HUES6 (cell line): ENCODE results near the gene COL4A1.

Experiments used
- H3K27ac ChIP-seq: 2 replicates; pipeline ENCODE4 v1.7.0; 2013; ENCODE audit warnings: low read depth, mild to moderate bottlenecking, low read length, inconsistent platforms
- H3K27me3 ChIP-seq: 2 replicates; pipeline ENCODE4 v1.6.1; 2013; ENCODE audit warnings: low read length; ENCODE audit not compliant: control insufficient read depth, insufficient read depth
- H3K36me3 ChIP-seq: 2 replicates; pipeline ENCODE4 v1.6.1; 2013; ENCODE audit warnings: low read length; ENCODE audit not compliant: control insufficient read depth, insufficient read depth
- H3K4me1 ChIP-seq: 2 replicates; pipeline ENCODE4 v1.6.1; 2013; ENCODE audit warnings: low read length; ENCODE audit not compliant: control insufficient read depth, insufficient read depth
- H3K4me3 ChIP-seq: 2 replicates; pipeline ENCODE4 v1.5.1; 2013; ENCODE audit warnings: low read depth, low read length
- H3K9ac ChIP-seq: one replicate; pipeline ENCODE4 v1.6.1; 2013; ENCODE audit warnings: mild to moderate bottlenecking, low read length
- H3K9me3 ChIP-seq: 2 replicates; pipeline ENCODE4 v1.6.1; 2013; ENCODE audit warnings: low read depth, low read length; ENCODE audit not compliant: control insufficient read depth, insufficient read depth

The COL4A1 gene

DNA sequence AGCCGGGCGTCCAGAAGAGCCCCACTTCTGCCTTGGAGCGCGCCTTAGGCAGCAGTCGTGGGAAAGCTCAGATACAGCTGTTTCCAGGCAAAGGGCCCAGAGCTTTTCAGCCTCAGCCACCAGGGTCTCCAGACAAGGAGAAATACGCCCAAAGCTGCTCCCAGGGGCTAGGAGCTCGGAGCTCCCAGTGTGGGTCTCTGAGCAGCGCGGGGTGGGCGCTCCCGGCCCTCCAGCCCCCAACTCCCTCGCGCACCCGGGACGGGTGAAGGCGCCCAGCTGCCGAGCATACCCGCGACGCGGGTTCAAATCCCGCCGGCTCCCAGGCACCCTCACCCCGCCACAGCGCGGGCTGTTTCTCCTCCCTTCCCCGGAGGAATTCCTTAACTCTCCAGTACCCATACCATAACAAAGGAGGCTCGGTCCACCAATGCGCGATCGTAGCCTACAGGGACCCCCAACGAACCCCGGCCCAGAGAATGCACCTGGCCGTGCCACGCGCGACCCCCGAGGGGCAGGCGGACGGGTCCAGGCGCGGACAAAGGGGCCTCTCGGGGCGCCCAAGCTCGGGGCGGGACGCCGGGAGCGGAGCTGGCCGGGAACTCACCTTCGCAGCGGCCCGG, 507 bp downstream of the COL4A1 start:
- H3K27ac ChIP-seq: peak overlapping the region; percentile 86
- peaks cover 8% of the 10 kb centered on the region for H3K36me3 ChIP-seq
- peaks cover 7% of the 10 kb centered on the region; the same call in 1 of the 2 replicates for H3K27me3 ChIP-seq
- peak overlapping the region; percentile 92 for H3K4me3 ChIP-seq
- H3K9me3 ChIP-seq: no peaks in the 10 kb centered on the region
- peaks cover 39% of the 10 kb centered on the region for H3K4me1 ChIP-seq
- H3K9ac ChIP-seq: peak overlapping the region; percentile 93

GRCh38 chr13:110305949-110306339, 1.0 kb downstream of the COL4A1 start:
- no peak overlapping the region for H3K27ac ChIP-seq
- peak overlapping the region; percentile 92 for H3K4me3 ChIP-seq
- H3K27me3 ChIP-seq: peaks cover 7% of the 10 kb centered on the region; the same call in 1 of the 2 replicates
- no peaks in the 10 kb centered on the region for H3K9me3 ChIP-seq
- H3K36me3 ChIP-seq: peaks cover 4% of the 10 kb centered on the region
- H3K9ac ChIP-seq: peak overlapping the region; percentile 93
- peaks cover 34% of the 10 kb centered on the region for H3K4me1 ChIP-seq

DNA sequence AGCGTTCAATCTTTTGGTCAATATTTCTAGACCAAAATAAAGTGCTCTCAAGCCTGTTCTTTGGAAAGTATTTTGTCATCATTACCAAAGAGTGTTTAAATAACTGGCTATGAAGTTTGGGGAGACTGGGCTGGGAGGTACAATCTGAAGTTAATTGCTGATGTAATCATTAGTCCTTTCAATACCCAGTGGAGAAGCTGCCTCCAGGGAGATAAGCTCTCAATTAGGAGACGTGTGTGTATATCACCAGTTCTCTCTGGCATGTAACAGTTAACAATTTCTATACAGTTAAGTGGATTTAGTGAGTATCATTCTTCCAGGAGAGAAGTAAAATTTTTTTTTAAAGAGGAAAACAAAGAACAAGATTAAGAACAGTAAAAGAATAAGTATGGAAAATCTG, 1.4 kb downstream of the COL4A1 start:
- Histone ChIP-seq H3K27me3 (peaks cover 7% of the 10 kb centered on the region; the same call in 1 of the 2 replicates), H3K36me3 (peaks cover under 1% of the 10 kb centered on the region), H3K9me3 (no peaks in the 10 kb centered on the region), H3K9ac (peak overlapping the region; percentile 93), H3K4me3 (peak overlapping the region; percentile 92), H3K27ac (no peak overlapping the region), H3K4me1 (peaks cover 33% of the 10 kb centered on the region)

DNA sequence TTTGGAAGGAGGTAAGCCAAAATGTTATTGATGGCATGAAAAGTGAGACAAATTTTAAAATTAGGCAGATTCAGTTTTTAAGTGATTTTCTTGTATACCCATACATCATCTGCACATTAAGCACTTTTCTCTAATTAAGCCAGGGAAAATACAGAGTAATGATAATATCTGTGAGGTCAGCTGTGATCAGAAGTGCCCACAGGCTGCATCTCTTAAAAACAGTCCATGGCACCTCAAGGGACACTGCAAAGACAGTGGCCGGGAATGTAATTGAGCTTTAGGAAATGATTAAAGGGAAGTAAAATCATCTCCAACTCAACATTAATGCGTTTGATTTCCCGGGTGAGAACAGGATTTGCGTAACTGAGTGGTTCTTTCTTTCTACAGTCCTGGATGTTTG, 2.0 kb downstream of the COL4A1 start:
- Histone ChIP-seq H3K27ac (no peak overlapping the region), H3K9me3 (no peaks in the 10 kb centered on the region), H3K36me3 (no peaks in the 10 kb centered on the region), H3K27me3 (peaks cover 7% of the 10 kb centered on the region; the same call in 1 of the 2 replicates), H3K4me3 (peak overlapping the region; percentile 92; the same call in 1 of the 2 replicates), H3K9ac (peak overlapping the region; percentile 93), H3K4me1 (peaks cover 33% of the 10 kb centered on the region)

GRCh38 chr13:110304256-110304655, 2.7 kb downstream of the COL4A1 start:
- Histone ChIP-seq H3K27me3 (peaks cover 7% of the 10 kb centered on the region; the same call in 1 of the 2 replicates), H3K4me3 (no peak overlapping the region; the same call in 1 of the 2 replicates), H3K9ac (no peak overlapping the region), H3K36me3 (no peaks in the 10 kb centered on the region), H3K4me1 (peaks cover 35% of the 10 kb centered on the region), H3K27ac (no peak overlapping the region), H3K9me3 (no peaks in the 10 kb centered on the region)

DNA sequence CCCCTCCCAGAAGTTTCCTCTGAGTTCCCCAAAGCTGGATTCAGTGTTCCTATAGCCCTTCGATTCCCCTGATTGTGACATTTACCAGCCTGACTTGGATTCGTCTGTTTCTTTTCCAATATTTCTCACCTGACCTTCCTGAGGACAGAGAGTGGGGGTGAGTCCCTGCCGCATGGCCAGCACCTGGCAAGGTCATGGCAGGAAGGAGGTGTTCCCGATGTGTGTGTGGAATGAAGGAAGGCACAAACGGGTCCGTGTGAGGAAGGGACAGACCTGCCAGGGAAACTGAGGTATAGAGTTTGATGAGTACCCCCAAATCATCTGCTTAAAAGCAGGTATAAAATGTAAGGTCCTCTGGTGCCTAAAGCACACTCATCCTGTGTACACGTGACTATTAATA, 3.3 kb downstream of the COL4A1 start:
- Histone ChIP-seq H3K27me3 (peaks cover 7% of the 10 kb centered on the region; the same call in 1 of the 2 replicates), H3K9me3 (no peaks in the 10 kb centered on the region), H3K36me3 (no peaks in the 10 kb centered on the region), H3K4me3 (no peak overlapping the region), H3K27ac (no peak overlapping the region), H3K4me1 (peaks cover 35% of the 10 kb centered on the region), H3K9ac (no peak overlapping the region)

- Histone ChIP-seq H3K9me3 (no peaks in the 10 kb centered on the region), H3K36me3 (no peaks in the 10 kb centered on the region), H3K4me1 (peaks cover 37% of the 10 kb centered on the region), H3K27ac (no peak overlapping the region), H3K4me3 (no peak overlapping the region), H3K9ac (no peak overlapping the region), H3K27me3 (peaks cover 5% of the 10 kb centered on the region; the same call in 1 of the 2 replicates)
Observed at GRCh38 chr13:110302997-110303396, 4.0 kb downstream of the COL4A1 start.

GRCh38 chr13:110301606-110302553, 5.1 kb downstream of the COL4A1 start:
- Histone ChIP-seq H3K27me3 (no peaks in the 10 kb centered on the region), H3K4me3 (no peak overlapping the region)

GRCh38 chr13:110301083-110301482, 5.9 kb downstream of the COL4A1 start:
- Histone ChIP-seq H3K9me3 (no peaks in the 10 kb centered on the region), H3K9ac (no peak overlapping the region), H3K4me3 (no peak overlapping the region), H3K27me3 (no peaks in the 10 kb centered on the region), H3K36me3 (no peaks in the 10 kb centered on the region; the same call in 1 of the 2 replicates), H3K4me1 (peaks cover 41% of the 10 kb centered on the region), H3K27ac (no peak overlapping the region)

More at GRCh38 chr13:110301606-110302553, 5.1 kb downstream of the COL4A1 start:
- no peaks in the 10 kb centered on the region for H3K36me3 ChIP-seq
- H3K9ac ChIP-seq: no peak overlapping the region
- peaks cover 39% of the 10 kb centered on the region for H3K4me1 ChIP-seq
- no peaks in the 10 kb centered on the region for H3K9me3 ChIP-seq
- no peak overlapping the region for H3K27ac ChIP-seq

- H3K4me3 ChIP-seq: no peak overlapping the region
Observed at GRCh38 chr13:110300090-110300815, 6.7 kb downstream of the COL4A1 start.

More at GRCh38 chr13:110300090-110300815, 6.7 kb downstream of the COL4A1 start:
- no peak overlapping the region for H3K27ac ChIP-seq
- no peaks in the 10 kb centered on the region for H3K27me3 ChIP-seq
- H3K9me3 ChIP-seq: no peaks in the 10 kb centered on the region
- no peaks in the 10 kb centered on the region; the same call in 1 of the 2 replicates for H3K36me3 ChIP-seq
- H3K9ac ChIP-seq: no peak overlapping the region
- H3K4me1 ChIP-seq: peaks cover 33% of the 10 kb centered on the region
